GM10266 (cell line): ENCODE results near the gene TMC2.

ENCODE experiments used
- DNase-seq: peaks from one replicate; pipeline ENCODE4 v3.0.0; 2012; ENCODE audit errors: extremely low spot score
- TF ChIP-seq, protein P1 (sequence below): IDR thresholded peaks from 2 replicates; pipeline ENCODE4 v1.5.1; 2012; ENCODE audit warnings: mild to moderate bottlenecking, low read depth; ENCODE audit not compliant: control insufficient read depth, insufficient read depth; ENCODE audit errors: missing control alignments

Gene TMC2

DNA sequence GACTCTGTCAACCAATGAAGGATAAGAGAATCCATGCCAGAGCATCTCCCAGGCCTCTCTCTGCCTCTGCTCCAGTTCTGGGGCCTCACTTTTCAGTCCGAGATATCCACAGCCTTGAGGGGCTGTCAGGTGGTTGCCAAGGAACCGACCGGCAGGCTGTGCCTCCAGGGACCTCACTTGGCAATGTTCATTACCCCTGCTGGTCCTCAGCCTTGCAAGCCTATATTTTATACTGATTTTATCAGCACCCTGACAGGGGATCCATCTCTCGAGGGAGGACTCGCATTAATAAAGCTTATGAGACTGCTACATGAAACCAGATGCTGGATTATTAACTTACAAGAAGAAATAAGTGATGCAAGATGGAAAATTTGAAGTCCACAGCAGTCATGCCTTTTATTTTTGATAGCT, 39.9 kb downstream of the TMC2 start:
- TF ChIP-seq, protein P1, sequence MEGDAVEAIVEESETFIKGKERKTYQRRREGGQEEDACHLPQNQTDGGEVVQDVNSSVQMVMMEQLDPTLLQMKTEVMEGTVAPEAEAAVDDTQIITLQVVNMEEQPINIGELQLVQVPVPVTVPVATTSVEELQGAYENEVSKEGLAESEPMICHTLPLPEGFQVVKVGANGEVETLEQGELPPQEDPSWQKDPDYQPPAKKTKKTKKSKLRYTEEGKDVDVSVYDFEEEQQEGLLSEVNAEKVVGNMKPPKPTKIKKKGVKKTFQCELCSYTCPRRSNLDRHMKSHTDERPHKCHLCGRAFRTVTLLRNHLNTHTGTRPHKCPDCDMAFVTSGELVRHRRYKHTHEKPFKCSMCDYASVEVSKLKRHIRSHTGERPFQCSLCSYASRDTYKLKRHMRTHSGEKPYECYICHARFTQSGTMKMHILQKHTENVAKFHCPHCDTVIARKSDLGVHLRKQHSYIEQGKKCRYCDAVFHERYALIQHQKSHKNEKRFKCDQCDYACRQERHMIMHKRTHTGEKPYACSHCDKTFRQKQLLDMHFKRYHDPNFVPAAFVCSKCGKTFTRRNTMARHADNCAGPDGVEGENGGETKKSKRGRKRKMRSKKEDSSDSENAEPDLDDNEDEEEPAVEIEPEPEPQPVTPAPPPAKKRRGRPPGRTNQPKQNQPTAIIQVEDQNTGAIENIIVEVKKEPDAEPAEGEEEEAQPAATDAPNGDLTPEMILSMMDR = no peak
- no peak for DNase-seq

DNA sequence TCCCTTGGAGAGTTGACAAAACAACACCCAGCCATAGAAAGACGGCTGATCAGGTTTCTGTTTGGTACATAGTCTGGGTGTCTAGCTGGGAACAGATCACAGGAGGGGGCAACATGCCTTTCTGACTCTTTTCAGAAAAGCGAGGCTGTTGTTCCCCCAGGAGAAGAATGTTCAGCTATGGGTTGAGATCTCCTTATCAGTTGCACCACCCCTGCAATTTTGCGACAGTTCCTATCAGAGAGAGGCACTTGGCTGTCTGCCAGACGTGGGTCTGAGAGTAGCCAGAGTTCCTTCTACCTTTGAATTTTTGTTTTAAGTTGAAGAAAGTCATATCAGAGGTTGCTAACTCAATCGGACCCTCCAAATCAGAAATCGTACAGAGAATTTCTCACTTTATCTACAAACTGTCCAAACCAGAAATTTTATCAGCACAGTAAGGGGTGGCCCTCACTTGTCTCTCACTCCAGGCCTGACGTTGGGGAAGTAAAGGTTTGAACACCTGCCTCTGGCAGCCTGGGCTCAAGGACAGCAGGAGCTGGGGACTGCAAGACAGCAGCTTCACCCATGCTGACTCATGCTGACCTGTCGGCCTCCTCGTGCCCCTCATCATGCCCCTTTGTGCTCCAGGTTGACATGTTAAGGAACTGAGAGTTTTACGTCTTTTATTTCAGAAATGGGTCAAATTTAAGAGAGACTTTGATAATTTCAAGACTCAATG, 42.3 kb downstream of the TMC2 start:
- TF ChIP-seq, protein P1 = no peak
- DNase-seq = no peak

DNA sequence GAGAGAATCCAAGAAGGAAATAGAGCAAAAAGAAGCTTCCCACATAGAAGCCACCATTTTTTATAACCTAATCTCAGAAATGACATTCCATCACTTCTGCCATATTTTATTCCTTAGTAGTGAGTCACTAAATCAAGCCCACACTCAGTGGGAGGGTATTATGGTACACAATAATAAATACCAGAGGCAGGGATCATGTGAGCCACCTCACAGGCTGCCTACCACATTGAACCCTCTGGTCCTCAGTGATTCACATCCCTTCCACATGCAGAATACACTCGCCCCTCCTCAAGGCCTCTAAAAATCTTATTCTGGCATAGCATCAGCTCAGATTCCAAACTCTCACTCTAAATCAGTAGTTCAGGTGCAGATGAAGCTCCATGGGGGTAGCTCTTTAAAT, 49.4 kb downstream of the TMC2 start:
- TF ChIP-seq, protein P1 = no peak
- DNase-seq = no peak

DNA sequence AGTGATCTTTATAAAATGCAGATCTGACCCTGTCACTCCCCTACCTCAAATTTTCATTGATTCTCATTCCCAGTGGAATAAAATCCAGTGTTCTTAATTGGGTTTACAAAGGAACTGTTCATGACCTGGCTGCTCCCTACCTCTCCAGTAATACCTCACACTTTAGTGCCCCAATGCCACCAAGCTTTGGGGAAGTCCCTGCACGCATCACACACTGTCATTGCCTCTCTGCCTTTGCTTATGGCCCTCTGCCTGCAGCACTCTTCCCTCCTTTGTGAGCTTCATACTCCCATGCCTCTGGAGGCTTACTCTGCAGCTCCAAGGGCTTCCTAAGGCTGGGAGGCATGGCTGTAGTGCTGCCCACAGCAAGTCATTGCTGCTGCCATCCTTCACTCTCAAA, 57.4 kb downstream of the TMC2 start:
- TF ChIP-seq, protein P1 = no peak
- DNase-seq = no peak

DNA sequence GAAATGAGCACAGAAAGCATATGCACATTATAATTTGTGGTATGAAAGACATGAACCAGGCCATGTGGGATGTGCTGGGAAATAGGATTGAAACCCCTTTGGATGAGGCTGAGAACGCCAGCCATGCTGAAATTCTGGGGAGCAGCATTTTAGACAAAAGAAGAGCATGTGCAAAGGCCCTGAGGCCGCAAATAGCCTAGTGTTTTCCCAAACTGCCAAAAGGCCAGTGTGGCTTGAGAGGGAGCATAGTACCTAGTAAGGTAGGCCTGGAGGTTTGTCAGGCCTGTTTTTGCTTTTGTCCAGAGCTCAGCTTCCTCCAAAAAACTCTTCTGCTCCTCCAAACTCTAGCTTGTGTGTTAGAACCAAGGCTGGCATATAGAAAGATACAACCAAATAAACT, 58.7 kb downstream of the TMC2 start:
- TF ChIP-seq, protein P1 = no peak
- no peak for DNase-seq

DNA sequence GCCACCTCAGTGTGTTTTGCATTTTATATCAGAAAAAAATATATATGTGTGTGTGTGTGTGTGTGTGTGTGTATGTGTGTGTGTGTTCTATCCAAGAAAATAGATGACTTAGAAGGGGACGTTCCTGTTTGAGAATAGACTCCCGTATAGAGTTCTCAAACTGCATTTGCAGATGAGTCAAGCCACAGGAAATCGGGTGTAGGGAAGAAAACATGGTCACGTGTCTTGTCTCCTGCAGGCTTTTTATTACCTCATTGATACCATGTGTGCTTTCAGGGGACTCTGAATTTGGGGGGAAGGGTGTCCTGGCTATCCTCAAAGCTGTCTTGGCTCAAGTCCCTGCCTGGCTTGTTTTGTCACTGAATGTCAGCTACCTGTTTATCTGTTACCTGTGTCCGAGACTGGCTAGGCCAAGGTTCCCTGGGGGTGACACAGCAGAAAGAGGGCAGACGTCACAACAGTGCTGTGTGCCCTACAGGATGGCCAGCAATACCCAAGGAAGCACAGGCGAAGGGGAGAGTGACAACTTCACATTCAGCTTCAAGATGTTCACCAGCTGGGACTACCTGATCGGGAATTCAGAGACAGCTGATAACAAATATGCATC, 60.4 kb downstream of the TMC2 start:
- no peak for DNase-seq
- TF ChIP-seq, protein P1 = no peak

DNA sequence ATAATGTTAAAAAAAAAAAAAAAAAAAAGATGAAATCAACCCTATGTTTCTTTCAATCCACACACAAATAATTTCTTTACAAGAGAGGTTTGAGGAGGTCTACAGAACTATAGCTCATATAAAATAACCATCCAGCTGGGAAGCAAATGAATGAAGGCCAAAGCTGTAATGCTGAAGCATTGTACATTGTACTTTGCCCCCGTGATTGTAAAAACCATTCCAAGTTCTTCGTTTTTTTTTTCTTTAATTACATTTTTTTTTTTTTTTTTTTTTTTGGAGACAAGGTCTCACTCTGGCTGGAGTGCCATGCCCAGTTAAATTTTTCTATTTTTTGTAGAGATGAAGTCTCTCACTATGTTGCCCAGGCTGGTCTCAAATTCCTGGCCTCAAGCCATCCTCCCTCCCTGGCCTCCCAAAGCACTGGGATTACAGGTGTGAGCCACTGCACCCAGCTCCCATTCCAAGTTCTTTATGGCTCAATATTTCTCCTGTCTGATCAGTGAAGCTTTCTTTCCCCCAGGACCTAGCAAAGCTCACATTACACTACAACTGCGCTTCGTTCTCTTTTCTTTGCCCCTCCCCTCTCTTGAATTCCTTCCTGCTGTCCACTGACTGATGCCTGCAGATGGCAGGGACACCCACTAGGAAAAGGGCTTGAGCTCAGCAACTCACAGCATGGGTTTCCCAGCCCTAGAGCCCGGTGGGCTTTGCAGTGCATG, 63.1 kb downstream of the TMC2 start:
- TF ChIP-seq, protein P1 = no peak
- DNase-seq = no peak
